ENCODE measurements around the gene RAB11A. TPM values are rescaled to one million over a fixed set of nuclear protein-coding genes. Genes with fewer than 3 reads are reported as not detected.

RAB11A gene
- total RNA-seq, 2 experiments from 2014 or later: 98.5 to 102 TPM

DNA sequence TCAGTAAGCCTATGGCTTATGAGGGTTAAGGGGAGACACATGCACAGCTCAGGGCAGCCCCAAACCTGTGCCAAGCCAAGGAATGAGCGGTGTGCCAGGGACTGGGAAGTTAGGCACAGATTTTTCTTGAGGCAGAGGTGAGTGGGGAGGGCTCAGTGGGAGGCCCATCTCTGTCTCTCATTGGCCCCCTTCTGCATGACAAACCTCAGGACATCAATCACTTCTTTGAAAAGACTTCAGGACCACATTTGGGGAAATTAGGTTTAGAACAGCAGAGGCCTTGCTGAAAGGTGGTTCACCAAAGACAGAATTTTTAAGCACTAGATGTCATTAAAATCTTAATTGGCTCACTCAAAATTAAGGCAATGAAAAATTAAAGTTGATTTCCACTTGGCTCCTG lies 57.2 kb downstream of the RAB11A start:
- intact Hi-C loops (cut with DNase I, micrococcal nuclease): no loop called here
- no peaks in the 10 kb centered on the region for H3K27me3 ChIP-seq (ENCODE audit: control insufficient read depth in 1 of 2, insufficient read depth in 2 of 2, low read length in 2 of 2)
- no peak for ATAC-seq (ENCODE audit: poor library complexity)
- Mint-ChIP-seq H3K36me3 (ENCODE audit: low read depth) (no peaks in the 10 kb centered on the region), H3K9me3 (no peaks in the 10 kb centered on the region), H3K4me1 (ENCODE audit: low read depth) (no peaks in the 10 kb centered on the region), H3K27ac (no peak overlapping the region), H3K27me3 (no peaks in the 10 kb centered on the region), H3K4me3 (no peak overlapping the region)
- H3K4me1 ChIP-seq (ENCODE audit: insufficient read depth, low read length): no peaks in the 10 kb centered on the region
- H3K4me3 ChIP-seq (ENCODE audit: low read length): no peak overlapping the region
- H3K9me3 ChIP-seq (ENCODE audit: control insufficient read depth in 1 of 2, insufficient read depth in 1 of 2, low read length in 2 of 2): no peaks in the 10 kb centered on the region
- ChIA-PET POLR2A (no interaction called here), CTCF (no interaction called here)
- H3K27ac ChIP-seq (ENCODE audit: low read depth in 1 of 2, low read length in 2 of 2): no peak overlapping the region
- H3K36me3 ChIP-seq (ENCODE audit: insufficient read depth, low read length): no peaks in the 10 kb centered on the region
- DNase-seq: no peak
- TF ChIP-seq CTCF (IDR thresholded peaks at IDR 0.05): no peak

- no peak overlapping the region for H3K27ac ChIP-seq (ENCODE audit: low read depth in 1 of 2, low read length in 2 of 2)
- CTCF ChIA-PET: no interaction called here
- no peak for DNase-seq
- no peaks in the 10 kb centered on the region for H3K9me3 ChIP-seq (ENCODE audit: control insufficient read depth in 1 of 2, insufficient read depth in 1 of 2, low read length in 2 of 2)
- Mint-ChIP-seq H3K9me3 (no peaks in the 10 kb centered on the region), H3K27ac (no peak overlapping the region), H3K27me3 (no peaks in the 10 kb centered on the region), H3K4me3 (no peak overlapping the region), H3K36me3 (ENCODE audit: low read depth) (no peaks in the 10 kb centered on the region), H3K4me1 (ENCODE audit: low read depth) (no peaks in the 10 kb centered on the region)
- ATAC-seq (ENCODE audit: poor library complexity): no peak
- H3K36me3 ChIP-seq (ENCODE audit: insufficient read depth, low read length): no peaks in the 10 kb centered on the region
- H3K27me3 ChIP-seq (ENCODE audit: control insufficient read depth in 1 of 2, insufficient read depth in 2 of 2, low read length in 2 of 2): no peaks in the 10 kb centered on the region
- no peak overlapping the region for H3K4me3 ChIP-seq (ENCODE audit: low read length)
- intact Hi-C loops (cut with DNase I, micrococcal nuclease): no loop called here
- no peak for TF ChIP-seq CTCF (IDR thresholded peaks at IDR 0.05)
- no peaks in the 10 kb centered on the region for H3K4me1 ChIP-seq (ENCODE audit: insufficient read depth, low read length)
- POLR2A ChIA-PET: no interaction called here
Measured at GRCh38 chr15:65926899-65927298, 57.6 kb downstream of the RAB11A start.

- Mint-ChIP-seq H3K36me3 (ENCODE audit: low read depth) (no peaks in the 10 kb centered on the region), H3K27me3 (no peaks in the 10 kb centered on the region), H3K4me3 (no peak overlapping the region), H3K27ac (no peak overlapping the region), H3K9me3 (no peaks in the 10 kb centered on the region), H3K4me1 (ENCODE audit: low read depth) (no peaks in the 10 kb centered on the region)
- CTCF ChIA-PET: no interaction called here
- H3K27ac ChIP-seq (ENCODE audit: low read depth in 1 of 2, low read length in 2 of 2): no peak overlapping the region
- DNase-seq (no peak), ATAC-seq (ENCODE audit: poor library complexity) (no peak)
- TF ChIP-seq CTCF (IDR thresholded peaks at IDR 0.05): no peak
- no peaks in the 10 kb centered on the region for H3K36me3 ChIP-seq (ENCODE audit: insufficient read depth, low read length)
- H3K27me3 ChIP-seq (ENCODE audit: control insufficient read depth in 1 of 2, insufficient read depth in 2 of 2, low read length in 2 of 2): no peaks in the 10 kb centered on the region
- intact Hi-C loops (cut with DNase I, micrococcal nuclease): no loop called here
- H3K9me3 ChIP-seq (ENCODE audit: control insufficient read depth in 1 of 2, insufficient read depth in 1 of 2, low read length in 2 of 2): no peaks in the 10 kb centered on the region
- H3K4me1 ChIP-seq (ENCODE audit: insufficient read depth, low read length): no peaks in the 10 kb centered on the region
- H3K4me3 ChIP-seq (ENCODE audit: low read length): no peak overlapping the region
- POLR2A ChIA-PET: no interaction called here
Measured at GRCh38 chr15:65927545-65927944, 58.3 kb downstream of the RAB11A start.

Measured in CD4-positive, alpha-beta T cell (primary cell).